WI38 (cell line): ENCODE results near the gene C1orf35.

Experiments
- H3K4me3 ChIP-seq: 2 replicates; pipeline ENCODE4 v1.5.1; 2011; ENCODE audit warnings: low read depth, mild to moderate bottlenecking, control low read depth, low read length
- CTCF ChIP-seq: IDR thresholded peaks from 2 replicates; pipeline ENCODE4 v1.5.1; 2012; ENCODE audit warnings: low read depth, mild to moderate bottlenecking, control low read depth, low read length

Gene C1orf35

DNA sequence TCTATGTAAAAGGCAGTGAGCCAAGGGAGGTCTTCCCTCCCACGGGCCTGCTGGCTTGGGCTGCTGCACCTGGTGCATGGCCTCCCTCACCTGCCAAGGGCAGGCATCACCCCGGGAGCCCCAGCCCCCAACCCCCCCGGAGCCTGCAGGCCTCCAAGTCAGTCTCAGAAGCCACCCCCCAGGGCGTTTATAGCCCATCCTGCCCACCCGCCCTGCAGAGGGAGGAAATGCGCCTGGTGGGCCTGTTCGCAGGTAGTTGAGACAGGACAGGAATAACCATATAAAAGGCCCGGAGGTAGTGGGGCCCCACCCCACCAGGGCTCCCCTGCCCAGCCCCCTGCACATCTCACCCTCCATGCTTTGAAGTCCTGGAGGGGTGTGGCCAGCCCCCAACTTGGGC is 38.8 kb downstream of the C1orf35 start:
- no peak for TF ChIP-seq CTCF
- H3K4me3 ChIP-seq = no peak overlapping the region

GRCh38 chr1:228063251-228064191 is 39.6 kb downstream of the C1orf35 start:
- no peak for TF ChIP-seq CTCF
- no peak overlapping the region for H3K4me3 ChIP-seq

DNA sequence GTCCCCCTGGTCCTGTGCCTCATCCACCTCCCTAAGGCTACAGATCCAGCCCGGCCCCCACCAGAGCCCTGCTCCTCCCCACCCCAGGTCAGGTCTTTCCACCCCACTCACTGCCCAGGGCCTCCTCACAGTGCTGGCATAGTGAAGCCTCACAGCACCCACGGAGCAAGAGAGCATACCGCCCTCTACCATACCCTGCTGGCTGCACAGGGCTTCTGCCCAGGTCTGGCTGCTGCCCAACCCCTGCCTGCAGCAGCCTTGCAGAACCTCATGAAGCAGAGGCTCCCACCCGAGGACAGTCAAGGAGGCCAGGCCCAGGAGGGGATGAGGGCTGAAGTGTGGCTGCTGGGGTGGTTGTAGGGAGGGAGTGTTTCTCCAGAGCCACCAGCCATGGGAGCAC is 40.3 kb downstream of the C1orf35 start:
- H3K4me3 ChIP-seq = no peak overlapping the region
- no peak for TF ChIP-seq CTCF

- no peak overlapping the region for H3K4me3 ChIP-seq
- no peak for TF ChIP-seq CTCF
Observed at GRCh38 chr1:228062085-228062791, 40.9 kb downstream of the C1orf35 start.

- H3K4me3 ChIP-seq = no peak overlapping the region
- no peak for TF ChIP-seq CTCF
Observed at GRCh38 chr1:228061411-228062084, 41.6 kb downstream of the C1orf35 start.

- no peak for TF ChIP-seq CTCF
Observed at GRCh38 chr1:228060458-228061190, 42.5 kb downstream of the C1orf35 start.

More at GRCh38 chr1:228060458-228061190, 42.5 kb downstream of the C1orf35 start:
- peak overlapping the region; percentile 9 for H3K4me3 ChIP-seq
